Body of pancreas (tissue), 4 donors: ENCODE data around the gene PRAMEF12. TPM values are rescaled to one million over a fixed set of nuclear protein-coding genes. Genes with fewer than 3 reads are reported as not detected.
"Not testable (repeated sequence)": the region's sequence is repeated elsewhere in the genome, so short reads cannot be mapped to it uniquely, and the experiment has no call there.

Source experiments
- ATAC-seq: fragments of 150-250 bp; one replicate; pipeline ENCODE4 v1.9.1; 2016
- DNase-seq, 4 donors: peaks; one replicate each; pipeline ENCODE4 v3.0.0-alpha.2; 2019
- H3K27ac ChIP-seq, 4 donors: fragments of 200-600 bp; sonication (generic); 1 replicate in 3 of 4; 2 replicates in 1 of 4; pipeline versions ENCODE4 v1.5.1 to v1.6.1; 2016 to 2019; ENCODE audit warnings: mild to moderate bottlenecking in 1 of 4, mixed read lengths in 1 of 4, moderate library complexity in 1 of 4
- H3K27me3 ChIP-seq, 2 donors: fragments of 200-600 bp; sonication (generic); one replicate each; pipeline ENCODE4 v1.6.0; 2016; ENCODE audit warnings: mild to moderate bottlenecking in 1 of 2
- H3K36me3 ChIP-seq, 2 donors: fragments of 200-600 bp; sonication (generic); replicated peaks in 1 of 2; 2 replicates each; pipeline ENCODE4 v1.5.1; 2016; ENCODE audit warnings: low read depth in 2 of 2; ENCODE audit not compliant: insufficient read depth in 1 of 2
- H3K4me1 ChIP-seq: fragments of 200-600 bp; sonication (generic); one replicate; pipeline ENCODE4 v1.6.0; 2016
- H3K4me3 ChIP-seq, 2 donors: fragments of 200-600 bp; sonication (generic); 1 replicate in 1 of 2; 2 replicates in 1 of 2; pipeline ENCODE4 v1.5.1; 2016 to 2019
- H3K9me3 ChIP-seq, 3 donors: fragments of 200-600 bp; sonication (generic); 1 replicate in 2 of 3; 2 replicates in 1 of 3; pipeline ENCODE4 v1.5.1; 2016
- POLR2A ChIP-seq, 3 donors: fragments of 450-650 bp; IDR thresholded peaks; one replicate each; pipeline ENCODE4 v1.6.1; 2016; ENCODE audit warnings: antibody characterized with exemption in 3 of 3, mild to moderate bottlenecking in 2 of 3
- WGBS, 2 donors: methylation state at CpG; one replicate each; pipeline ENCODE4 v1.1.5; 2017; 5-methylcytosine and 5-hydroxymethylcytosine counted together
- intact Hi-C: fragments of 100-400 bp; cut with DNase I; formaldehyde crosslinking; loops from one replicate; pipeline ENCODE4 v1.15.1; 2023
- total RNA-seq, 2 donors: library from RNA; depleted of rRNA; stranded (reverse); fragments of >200 nt; gene quantifications; one replicate each; pipeline ENCODE4 v1.1.0, GENCODE V29; 2016
- TF ChIP-seq, protein P1 (sequence below), 7 experiments: fragments of 450-650 bp in 4 of 7; fragments of 200-600 bp in 3 of 7; sonication (generic) in 3 of 7; IDR thresholded peaks; one replicate each; pipeline ENCODE4 v1.5.1; 2016 to 2019; ENCODE audit warnings: antibody characterized with exemption in 7 of 7

The PRAMEF12 gene
- total RNA-seq, 2 donors from 2014 or later: not detected

DNA sequence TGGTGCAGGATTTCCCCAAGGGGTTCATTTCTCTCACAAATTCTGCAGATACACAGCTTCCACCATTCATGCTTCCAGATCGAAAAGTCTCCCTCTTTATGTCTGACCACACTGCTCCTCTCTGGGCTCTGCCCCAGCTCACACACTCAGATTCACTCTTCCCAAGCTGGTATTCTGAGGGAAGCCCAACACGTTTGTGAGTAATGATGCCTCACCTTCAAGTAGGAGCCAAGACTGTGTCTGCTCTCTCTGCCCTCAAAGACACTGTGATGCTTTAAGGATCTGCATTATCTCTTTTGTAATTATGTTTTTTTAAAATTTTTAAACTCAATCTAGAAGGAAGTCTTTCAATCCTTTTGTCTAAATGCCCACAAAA is 37.9 kb downstream of the PRAMEF12 start:
- H3K4me1 ChIP-seq: no peaks in the 10 kb centered on the region
- no peaks in the 10 kb centered on the region for H3K36me3 ChIP-seq
- DNase-seq (no peak), ATAC-seq (no peak)
- H3K4me3 ChIP-seq: no peak overlapping the region
- intact Hi-C loops: no loop called here
- no peaks in the 10 kb centered on the region for H3K27me3 ChIP-seq
- H3K9me3 ChIP-seq: no peaks in the 10 kb centered on the region
- WGBS, 2 donors: 22 to 44% methylated on average over 2 of the region's 2 CpGs
- TF ChIP-seq, protein P1, sequence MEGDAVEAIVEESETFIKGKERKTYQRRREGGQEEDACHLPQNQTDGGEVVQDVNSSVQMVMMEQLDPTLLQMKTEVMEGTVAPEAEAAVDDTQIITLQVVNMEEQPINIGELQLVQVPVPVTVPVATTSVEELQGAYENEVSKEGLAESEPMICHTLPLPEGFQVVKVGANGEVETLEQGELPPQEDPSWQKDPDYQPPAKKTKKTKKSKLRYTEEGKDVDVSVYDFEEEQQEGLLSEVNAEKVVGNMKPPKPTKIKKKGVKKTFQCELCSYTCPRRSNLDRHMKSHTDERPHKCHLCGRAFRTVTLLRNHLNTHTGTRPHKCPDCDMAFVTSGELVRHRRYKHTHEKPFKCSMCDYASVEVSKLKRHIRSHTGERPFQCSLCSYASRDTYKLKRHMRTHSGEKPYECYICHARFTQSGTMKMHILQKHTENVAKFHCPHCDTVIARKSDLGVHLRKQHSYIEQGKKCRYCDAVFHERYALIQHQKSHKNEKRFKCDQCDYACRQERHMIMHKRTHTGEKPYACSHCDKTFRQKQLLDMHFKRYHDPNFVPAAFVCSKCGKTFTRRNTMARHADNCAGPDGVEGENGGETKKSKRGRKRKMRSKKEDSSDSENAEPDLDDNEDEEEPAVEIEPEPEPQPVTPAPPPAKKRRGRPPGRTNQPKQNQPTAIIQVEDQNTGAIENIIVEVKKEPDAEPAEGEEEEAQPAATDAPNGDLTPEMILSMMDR (IDR thresholded peaks at IDR 0.05): no peak
- no peak for TF ChIP-seq POLR2A (IDR thresholded peaks at IDR 0.05)
- no peak overlapping the region for H3K27ac ChIP-seq

DNA sequence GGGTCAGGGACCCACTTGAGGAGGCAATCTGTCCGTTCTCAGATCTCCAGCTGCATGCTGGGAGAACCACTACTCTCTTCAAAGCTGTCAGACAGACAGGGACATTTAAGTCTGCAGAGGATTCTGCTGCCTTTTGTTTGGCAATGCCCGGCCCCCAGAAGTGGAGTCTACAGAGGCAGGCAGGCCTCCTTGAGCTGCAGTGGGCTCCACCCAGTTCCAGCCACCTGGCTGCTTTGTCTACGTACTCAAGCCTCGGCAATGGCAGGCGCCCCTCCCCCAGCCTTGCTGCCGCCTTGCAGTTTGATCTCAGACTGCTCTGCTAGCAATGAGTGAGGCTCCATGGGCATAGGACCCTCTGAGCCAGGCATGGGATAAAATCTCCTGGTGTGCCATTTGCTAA is 45.5 kb downstream of the PRAMEF12 start:
- H3K36me3 ChIP-seq, intact Hi-C loops, H3K9me3 ChIP-seq, H3K4me1 ChIP-seq, DNase-seq, H3K27ac ChIP-seq, H3K27me3 ChIP-seq, ATAC-seq, H3K4me3 ChIP-seq: not testable (repeated sequence)
- WGBS, 2 donors: 40 to 58% methylated on average over 3 to 6 of the region's 6 CpGs

Other genes starting within 250 kb of the PRAMEF12 start
- 100 to 1,000 TPM in 1 of 2 donors, 10 to 100 TPM in 1; 81.7 to 104 TPM for gene DHRS3, start 155.5 kb upstream of the PRAMEF12 start, total RNA-seq
- gene AADACL4, start 129.7 kb upstream of the PRAMEF12 start, total RNA-seq: not detected
- gene AADACL3, start 57.6 kb upstream of the PRAMEF12 start, total RNA-seq: not detected
- gene CFAP107, start 27.5 kb upstream of the PRAMEF12 start, total RNA-seq: not detected
- gene PRAMEF1, start 17.7 kb downstream of the PRAMEF12 start, total RNA-seq: not detected
- not detected for gene PRAMEF11, start 57.7 kb downstream of the PRAMEF12 start, total RNA-seq
- not detected for gene HNRNPCL1, start 75.0 kb downstream of the PRAMEF12 start, total RNA-seq
- gene PRAMEF2, start 83.3 kb downstream of the PRAMEF12 start, total RNA-seq: not detected
- not detected for gene PRAMEF4, start 112.5 kb downstream of the PRAMEF12 start, total RNA-seq
- not detected for gene PRAMEF10, start 124.5 kb downstream of the PRAMEF12 start, total RNA-seq
- gene PRAMEF7, start 142.9 kb downstream of the PRAMEF12 start, total RNA-seq: not detected
- gene PRAMEF6, start 173.8 kb downstream of the PRAMEF12 start, total RNA-seq: not detected